OCI-LY1 (cell line): ENCODE results near the gene ADAR.

Experiments
- CTCF ChIP-seq: fragments of 200-600 bp; sonication (generic), shearing (Covaris generic); IDR thresholded peaks from 2 replicates; pipeline ENCODE4 v1.5.1; 2017; ENCODE audit warnings: mild to moderate bottlenecking, antibody characterized with exemption, low read length, moderate library complexity, mixed read lengths
- EZH2 ChIP-seq: fragments of 200-600 bp; sonication (generic), shearing (Covaris generic); IDR thresholded peaks from 2 replicates; pipeline ENCODE4 v1.8.0; 2017; ENCODE audit warnings: borderline replicate concordance, mixed run types, mild to moderate bottlenecking, antibody characterized with exemption, low read length, moderate library complexity, mixed read lengths

- TF ChIP-seq CTCF (no peak), EZH2 (no peak)
These were observed 50.6 kb downstream of the ADAR start for GRCh38 chr1:154557248-154557938.
